ENCODE measurements around the gene AFF3.

- TF ChIP-seq BHLHE40 (IDR thresholded peaks at IDR 0.05; ENCODE audit: low read depth, low read length) = no peak
- no peak for TF ChIP-seq RCOR1 (IDR thresholded peaks at IDR 0.05; ENCODE audit: insufficient replicate concordance, low read length)
- no peak for TF ChIP-seq RFX5 (IDR thresholded peaks at IDR 0.05; ENCODE audit: low read depth, low read length)
- peak; percentile 97 for TF ChIP-seq CTCF (conservative IDR thresholded peaks at IDR 0.05; ENCODE audit: low read depth, low read length)
- TF ChIP-seq RAD21 (IDR thresholded peaks at IDR 0.05; ENCODE audit: low read length) = peak; percentile 99
- no peak for TF ChIP-seq ELK1 (IDR thresholded peaks at IDR 0.05; ENCODE audit: borderline replicate concordance, low read depth, low read length)
- TF ChIP-seq CHD1 (IDR thresholded peaks at IDR 0.05; ENCODE audit: low read depth, low read length) = no peak
- no peak; the same call in 1 of the 2 replicates for TF ChIP-seq USF2 (IDR thresholded peaks at IDR 0.05; ENCODE audit: low read depth, low read length)
- TF ChIP-seq SMC3 (IDR thresholded peaks at IDR 0.05; ENCODE audit: low read depth, low read length) = peak; percentile 98
- TF ChIP-seq CEBPB (IDR thresholded peaks at IDR 0.05; ENCODE audit: low read depth, low read length) = no peak
- no peak for TF ChIP-seq POLR2A (IDR thresholded peaks at IDR 0.05; ENCODE audit: low read depth, low read length)
Observed at GRCh38 chr2:99559075-99559662, 583.2 kb downstream of the AFF3 start.

All from IMR-90 (cell line).